Pons (tissue), 1 donor: ENCODE data around the gene KRT72.

ENCODE experiments used
- DNase-seq: peaks from one replicate; pipeline ENCODE4 v3.0.0-alpha.2; 2016; ENCODE audit warnings: low spot score

KRT72 gene

DNA sequence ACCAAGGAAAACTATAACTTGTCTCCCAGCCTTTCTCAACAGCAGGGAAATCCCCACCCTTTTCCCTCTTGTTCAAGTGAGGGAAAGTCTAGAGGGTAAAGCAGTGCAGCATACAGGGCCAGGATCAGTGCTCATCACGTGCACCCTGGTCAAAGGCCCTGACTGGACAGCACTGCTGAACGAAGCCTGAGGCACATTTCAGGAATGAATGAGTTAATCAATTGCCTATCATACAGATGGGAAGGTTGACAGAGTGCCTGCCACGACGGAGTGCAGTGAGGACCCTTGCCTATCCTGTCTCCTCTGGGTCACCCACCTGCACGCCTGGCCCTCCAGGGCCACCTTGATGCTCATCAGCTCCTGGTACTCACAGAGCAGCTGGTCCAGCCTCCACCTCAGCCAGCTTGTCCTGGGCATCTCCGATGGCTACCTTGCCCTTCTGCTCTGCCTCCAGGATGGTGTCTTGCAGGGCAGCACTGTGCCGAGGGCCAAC lies 28.8 kb upstream of the KRT72 start:
- DNase-seq, result no peak

DNA sequence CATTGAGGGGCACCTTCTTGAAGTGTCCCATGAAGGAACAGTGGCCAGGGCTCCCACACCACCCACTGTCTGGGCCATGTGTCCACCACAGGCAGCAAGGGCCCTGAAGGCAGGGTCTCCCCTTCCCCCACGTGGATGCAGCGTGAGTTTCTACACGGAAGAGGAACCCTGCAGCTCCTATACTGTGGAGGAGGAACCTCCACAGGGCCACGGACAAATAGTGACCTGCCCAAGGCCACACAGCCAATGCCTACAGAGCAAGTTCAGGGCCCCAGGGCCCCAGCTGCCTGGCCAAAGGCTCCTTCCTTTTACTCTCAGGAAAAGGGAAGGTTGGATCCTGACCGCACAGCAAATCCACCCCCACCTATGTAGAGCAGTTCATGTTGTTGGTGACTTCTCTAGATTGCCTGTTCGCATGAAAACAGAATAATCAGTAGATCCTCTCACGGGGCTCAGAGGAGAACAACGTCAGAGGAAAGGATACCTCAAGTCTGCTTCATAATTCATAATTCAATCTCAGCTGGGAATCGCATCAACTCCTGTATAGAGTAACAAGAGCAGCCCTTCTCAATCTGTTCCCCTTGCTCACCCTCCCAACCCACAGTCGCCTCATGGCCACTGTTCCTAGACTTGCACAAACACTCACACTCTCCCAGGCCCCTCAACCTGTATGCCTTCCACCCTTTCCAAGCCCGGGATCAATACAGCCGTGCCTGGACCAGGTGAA lies 28.2 kb upstream of the KRT72 start:
- no peak for DNase-seq

DNA sequence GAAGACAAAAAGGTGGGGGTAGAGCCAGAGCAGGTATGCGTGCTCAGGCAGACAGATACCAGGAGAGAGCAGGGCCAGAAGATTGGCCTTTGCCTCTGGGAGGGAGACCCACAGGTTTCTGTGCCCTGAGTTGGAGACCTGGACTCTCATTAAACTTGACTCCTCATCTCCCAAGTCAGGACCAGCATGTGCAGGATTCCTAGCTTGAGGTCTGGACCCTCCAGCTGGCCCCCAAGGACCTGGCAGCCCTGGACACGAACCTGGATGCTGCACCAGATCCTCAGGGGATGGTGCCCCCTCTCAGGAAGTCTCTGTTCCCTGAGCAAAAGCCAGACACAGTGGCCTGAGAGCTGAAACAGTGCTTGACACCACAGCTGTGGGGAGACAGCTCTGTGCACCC lies 27.6 kb upstream of the KRT72 start:
- DNase-seq, result no peak

DNA sequence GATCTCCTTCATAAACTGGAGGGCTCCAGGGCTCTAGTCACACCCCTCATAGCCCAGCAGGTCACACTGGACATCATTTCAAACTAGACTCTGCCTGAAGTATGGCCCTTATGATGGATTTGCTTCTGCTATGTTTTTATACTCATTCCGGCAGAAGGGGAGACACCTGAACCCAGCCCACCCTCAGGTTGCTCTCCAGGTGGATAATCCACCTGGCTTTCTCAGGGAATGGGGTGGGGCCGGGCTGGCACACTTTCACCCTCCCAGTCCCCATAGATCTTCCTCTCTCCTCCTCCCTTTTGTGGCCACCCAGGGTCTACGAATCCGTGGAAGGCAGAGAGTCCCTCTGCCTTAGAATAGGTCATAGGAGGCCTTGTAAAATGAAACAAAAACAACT lies 26.8 kb upstream of the KRT72 start:
- DNase-seq, result no peak

DNA sequence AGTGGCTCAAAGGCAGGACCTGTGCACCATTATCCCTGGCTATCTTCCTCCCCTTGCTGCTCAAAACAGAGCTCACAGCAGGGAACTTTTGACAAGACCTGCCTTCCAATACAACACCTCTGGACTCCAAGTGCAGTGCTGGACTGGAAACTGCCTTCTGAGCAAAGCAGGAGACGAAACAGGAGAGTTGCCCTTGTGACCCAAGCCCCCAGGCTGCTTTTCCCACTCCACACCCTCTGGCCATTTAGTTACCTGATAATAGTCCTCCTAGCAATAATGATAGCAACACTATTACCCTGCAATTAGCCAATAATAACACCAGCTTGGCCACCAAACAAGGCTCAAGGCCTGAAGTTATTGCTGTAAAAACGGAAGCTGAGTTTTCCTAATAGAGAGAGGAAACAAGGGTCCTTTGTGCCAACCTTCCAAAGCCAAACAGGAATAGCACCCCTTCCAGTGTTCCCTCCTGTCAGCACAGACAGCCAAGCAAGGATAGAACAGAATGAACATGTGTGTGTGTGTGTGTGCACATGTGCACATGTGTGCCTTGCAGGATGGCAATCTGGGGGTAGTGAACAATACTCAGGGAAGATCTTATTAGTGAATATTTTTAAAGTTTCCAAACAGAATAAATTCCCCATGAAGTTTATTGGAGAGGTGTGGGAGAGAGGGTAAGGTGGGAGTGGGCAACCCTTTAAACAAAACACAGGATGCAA lies 26.3 kb upstream of the KRT72 start:
- no peak for DNase-seq

DNA sequence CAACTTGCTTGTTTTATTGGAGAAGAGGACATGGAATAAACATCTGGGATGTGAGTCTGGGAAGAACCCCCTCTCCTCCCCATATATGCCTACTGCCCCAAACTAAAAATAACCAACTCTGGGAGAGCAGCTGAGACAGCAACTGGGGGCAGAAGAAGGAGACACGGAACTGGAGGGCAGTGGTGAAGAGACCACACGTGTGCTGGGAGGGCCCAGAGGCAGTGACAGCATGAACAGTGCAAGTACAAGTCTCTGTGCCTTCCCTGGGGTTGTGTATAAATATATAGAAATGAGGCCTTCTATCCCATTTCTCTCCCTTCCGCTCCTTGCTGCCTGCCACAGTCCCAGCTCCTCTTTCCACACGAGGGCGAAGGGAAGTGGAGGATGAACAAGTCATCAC lies 21.1 kb upstream of the KRT72 start:
- no peak for DNase-seq

DNA sequence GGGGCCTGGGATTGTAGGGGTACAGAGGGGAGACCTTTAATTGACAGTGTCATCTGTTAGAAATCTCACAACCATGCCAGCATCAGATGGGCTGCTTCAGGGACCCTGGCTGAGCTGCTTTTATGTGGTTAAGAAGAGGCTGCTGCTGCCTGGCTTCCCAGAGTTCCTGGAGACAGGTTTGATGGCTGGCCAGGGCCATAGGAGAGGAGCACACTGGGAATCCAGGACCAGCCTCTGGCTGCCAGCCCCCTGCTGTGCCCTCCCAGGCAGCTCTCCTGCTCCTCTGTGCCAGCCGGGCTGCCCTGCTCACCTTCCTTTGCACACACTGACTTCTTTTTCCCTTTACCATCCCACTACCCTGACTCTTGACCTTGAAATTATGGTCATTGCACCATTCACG lies 17.6 kb upstream of the KRT72 start:
- no peak for DNase-seq

DNA sequence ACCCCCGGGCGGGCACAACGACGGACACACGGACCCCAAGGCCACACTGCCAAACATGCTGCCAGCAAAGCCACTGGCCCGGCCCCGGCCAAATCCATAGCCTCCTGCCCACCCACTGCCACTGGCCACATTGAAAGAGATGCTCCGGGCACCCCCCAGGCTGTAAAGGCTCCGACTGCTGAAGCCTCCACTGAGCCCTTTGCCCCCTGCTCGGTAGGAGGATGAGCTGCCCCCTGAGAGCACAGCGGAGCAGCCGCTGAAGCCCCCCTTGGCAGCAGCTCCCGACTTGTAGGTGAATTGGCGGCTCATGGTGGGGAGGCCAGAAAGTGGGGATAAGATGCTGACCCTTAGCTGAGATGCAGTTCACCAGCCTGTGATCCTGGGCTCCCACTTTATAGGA lies 17.0 kb upstream of the KRT72 start, which contains the start of gene KRT73:
KRT73 (minus strand) TSS at position 344 of the 400 bp plus-strand sequence; CDS start at position 309, 35 bp downstream.
- no peak for DNase-seq

DNA sequence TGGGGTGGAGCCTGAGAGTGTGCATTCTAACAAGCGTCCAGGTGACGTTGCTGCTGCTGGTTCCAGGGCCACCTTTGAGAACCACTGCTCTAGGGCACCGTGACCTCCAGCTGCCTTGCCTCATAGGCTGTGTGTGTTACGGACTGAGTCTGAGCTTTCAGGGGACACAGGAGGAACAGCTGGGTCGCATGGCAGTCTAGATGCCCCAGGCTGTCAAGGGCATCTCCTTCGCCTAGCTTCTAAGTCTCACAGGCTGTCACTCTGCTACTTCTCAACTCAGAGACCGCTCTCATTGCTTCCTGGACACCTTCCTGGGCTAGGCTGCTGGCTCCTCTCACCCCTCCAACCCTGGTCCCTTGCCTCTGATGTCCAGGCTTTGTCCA lies 16.1 kb upstream of the KRT72 start:
- DNase-seq, result no peak

DNA sequence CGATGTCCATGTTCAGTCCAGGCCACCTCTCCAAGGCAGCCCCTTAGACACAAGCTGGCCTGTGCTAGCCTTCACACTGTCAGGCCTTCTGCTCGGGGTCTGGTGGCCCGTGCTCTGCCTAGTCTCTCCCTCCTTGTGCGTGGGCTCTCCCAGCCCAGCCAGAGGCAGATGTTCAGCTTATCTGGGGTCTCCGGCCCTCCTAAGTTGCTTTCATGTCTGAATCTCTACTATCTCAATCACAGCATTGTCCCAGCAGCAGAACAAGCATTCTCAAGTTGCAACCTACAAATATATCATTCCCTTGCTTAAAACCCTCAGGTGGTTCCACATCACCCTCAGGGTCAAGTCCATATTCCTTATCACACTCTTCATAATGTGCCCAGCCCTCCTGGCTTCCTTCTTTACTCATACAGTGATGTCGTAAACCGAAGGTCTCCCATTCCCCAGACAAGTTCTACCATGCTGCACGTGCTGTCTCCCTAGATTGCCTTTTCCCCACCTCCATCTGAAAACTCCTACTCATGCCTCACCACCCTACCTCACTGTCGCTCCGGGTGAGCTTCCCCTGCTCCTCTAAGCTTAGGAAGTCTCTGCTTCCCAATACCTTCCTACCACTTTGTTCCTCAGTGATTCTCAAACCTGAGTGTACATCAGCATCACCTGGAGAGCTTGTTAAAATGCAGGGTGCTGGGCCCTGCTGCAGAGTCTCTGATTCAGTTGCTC lies 15.6 kb upstream of the KRT72 start:
- no peak for DNase-seq

DNA sequence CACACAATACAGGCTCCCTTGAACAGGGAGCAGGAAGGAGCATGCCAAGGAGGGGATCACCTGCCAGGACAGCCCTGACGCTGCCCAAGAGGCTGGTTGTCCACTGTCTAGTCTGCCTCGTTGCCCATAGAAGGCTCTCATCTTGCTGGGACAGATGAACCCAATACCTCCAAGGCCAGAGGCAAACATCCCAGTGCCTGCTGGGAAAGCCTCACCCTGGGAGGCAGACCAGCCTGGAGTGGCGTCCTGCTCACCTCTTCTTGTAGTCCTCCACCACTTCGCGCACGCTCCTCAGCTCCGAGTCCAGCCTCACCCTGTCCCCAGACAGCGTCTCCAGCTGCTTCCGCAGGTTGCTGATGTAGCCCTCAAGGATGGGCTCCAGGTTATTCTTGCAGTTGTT lies 14.6 kb upstream of the KRT72 start:
- DNase-seq, result no peak

DNA sequence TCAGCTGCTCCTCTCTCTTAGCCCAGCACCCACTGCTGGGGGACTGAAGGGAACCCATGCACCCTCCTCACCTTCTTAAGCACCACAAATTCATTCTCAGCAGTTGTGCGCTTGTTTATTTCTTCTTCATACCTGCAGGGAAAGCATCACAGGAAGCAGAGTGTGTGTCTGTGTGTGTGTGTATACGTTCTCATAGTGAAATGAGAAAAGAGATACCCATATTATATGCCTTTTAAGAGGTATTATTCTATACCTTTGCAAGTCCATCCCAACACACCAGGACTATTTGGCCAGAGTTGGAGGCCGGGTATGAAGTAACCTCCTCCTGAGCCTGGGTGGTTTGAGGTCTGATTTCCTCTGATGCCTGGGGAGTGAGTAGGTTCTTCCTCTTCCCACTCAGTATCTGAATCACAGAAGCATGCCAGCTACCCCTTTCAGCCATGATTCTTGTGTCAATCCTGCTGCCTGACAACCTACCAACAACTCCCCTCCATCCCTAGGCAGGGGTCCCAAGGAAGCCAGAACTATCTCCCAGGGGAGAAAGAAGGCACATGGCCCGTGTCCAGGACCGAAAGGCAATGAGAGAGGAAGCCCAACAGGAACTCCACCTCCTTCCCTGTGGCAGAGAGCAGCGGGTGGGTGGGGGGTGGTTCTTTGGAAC lies 14.1 kb upstream of the KRT72 start:
- DNase-seq, result no peak

DNA sequence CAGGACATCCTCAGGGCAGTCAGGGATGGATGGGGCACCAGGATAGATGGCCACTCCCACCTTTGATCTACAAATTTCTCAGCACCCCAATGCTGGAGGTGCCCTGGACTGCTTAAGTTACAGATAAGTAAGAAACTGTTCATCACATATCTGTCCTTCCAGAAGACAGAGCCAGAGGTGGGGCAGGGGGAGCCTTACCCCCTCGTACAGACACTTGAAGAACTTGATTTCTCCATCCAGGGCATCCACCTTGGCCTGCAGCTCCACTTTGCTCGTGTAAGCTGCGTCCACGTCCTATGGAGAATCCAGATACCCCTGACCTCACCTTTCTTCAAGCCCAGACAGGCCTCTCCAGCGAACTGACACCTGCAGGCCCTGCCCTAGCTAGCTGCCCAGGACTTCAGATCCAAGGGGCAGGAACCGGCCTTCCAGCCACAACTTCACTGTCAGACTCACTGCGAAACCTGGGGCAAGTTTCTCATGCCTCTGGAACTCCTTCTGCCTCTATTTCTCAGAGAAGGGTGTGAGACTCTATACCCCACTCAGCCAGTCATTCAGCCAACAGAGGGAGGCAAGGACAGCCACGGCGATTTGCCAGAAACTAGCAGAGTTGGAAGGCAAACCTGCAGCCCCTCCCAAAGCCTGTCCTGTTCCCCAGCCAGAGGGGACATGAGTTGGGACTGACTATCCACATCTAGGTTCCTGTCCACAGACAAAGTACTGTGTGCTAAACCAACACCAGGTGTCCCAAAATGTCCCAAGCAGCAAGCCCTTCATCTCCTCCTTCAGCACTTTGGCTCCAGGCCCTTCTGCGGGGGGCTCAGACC lies 13.3 kb upstream of the KRT72 start:
- no peak for DNase-seq

DNA sequence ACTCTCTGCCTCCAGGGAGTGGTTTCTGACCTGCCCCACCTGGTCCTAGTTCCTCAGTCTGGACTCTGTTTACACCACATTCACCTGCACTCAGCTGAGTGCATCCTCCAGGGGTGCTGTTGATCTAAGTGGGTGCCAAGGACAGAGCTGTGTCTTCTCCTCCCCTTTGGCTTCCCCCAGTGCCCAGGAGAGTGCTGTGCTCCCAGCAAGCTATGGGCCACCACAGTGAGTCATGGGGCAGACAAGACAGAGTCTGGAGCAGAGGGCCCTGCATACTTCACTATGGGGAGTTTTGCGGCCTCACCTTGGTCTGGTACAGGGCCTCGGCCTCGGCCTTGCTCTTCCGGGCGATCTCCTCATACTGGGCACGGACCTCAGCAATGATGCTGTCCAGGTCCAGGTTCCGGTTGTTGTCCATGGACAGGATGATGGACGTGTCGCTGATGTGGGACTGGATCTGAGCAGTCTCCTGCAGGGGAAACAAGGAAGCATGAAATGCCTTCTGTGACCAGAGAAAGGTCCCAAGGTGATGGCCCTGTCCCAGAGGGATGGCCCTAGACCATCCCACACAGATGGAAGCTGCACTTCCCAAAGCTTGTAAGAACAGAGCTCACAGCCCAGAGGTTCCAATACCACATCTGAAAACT lies 12.2 kb upstream of the KRT72 start:
- no peak for DNase-seq

DNA sequence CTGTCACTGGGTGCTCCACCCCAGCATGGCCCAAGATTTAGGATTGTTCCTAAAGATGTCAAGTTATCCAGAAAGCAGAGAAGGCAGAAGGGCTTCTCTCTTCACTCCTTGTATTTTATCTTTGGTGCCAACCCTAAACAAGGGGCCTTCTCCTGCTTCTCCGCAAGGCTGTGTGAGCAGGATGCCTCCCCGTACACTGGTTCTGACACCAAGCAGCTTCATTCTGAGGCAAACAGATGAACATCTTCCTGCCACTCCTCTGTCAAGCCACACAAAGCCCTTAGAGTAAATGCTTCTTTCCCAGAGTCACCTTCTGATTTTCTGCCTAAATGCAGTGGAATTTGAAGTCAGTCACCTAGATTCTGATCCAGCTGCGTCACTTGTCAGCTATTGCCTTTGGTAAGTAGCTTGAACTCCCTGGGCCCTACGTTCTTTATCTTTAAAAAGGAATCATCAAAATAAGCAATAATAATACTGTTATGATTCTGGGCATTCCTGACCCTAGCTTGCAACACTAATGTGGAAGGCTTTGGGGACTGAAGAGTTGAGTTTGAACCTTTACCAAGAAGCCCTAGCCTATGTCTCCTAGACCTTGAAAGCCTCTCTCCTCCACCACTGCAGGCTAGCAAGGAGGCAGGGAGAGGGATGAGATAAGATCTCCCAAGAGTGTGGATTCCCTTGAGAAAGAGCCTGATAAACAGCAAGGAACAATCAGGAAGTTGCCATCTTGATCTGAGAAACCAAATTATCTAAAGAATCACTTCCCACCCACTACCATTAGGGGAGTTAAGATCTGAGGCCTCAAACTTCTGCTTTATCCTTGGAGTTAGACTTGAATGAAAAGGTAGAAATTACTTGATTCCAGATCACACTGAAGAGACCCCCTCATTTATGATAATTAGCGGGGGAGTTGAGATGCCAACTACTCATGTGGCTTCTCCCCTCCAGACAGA lies 11.4 kb upstream of the KRT72 start:
- DNase-seq, result no peak

DNA sequence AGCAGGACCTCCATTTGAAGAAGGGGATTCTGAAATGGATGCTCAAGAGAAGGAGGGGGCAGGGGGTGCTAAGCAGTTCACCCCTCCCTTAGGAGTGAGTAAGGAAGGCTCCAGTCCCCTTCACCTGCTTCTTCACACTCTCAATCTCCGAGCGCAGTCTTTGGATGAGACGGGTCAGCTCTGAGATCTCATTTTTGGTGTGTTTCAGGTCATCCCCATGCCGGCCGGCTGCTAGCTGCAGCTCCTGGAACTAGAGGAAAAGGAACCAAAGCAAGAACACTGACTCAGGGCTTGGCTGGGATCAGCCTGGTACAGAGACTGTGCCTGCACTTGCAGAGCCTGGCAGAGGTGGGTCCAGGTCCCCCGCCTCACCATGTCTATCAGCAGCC lies 9.8 kb upstream of the KRT72 start:
- DNase-seq, result no peak

DNA sequence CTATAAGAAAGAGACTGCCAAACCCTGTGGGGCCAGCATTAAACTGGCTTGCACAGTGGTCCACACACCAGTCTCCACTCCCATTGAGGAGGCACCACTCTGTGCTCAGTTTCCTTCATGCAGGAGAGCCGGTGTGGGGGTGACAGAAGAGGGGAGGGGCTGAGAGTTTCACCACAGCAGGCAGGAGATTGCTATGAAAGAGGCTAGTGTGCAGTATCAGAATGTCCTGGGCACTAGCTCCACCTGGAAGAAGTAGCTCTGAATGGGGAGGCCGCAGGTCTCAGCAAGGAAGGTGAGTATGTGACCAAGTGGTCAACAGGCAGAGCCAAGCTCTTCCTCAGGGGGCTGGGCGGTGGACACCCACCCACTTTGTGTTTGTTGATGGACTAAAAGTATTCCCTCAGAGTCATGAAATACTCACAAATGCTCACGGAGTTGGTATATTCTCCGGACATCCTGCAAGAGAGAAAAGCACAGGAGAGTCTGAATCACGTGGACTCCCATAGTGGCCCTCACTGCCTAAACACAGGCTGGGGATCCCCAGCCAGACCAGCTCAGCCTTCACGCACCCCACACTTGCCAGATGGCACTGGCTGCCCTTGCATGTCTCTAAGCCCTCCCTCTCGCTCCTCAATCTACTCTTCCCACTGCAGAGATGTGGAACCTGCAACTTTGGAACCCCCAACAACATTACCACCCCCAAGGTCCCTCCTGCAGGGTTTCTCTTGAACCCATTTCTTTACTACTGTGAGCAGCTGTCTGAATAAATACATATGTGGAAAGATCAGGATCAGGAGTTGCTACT lies 7.8 kb upstream of the KRT72 start:
- no peak for DNase-seq

DNA sequence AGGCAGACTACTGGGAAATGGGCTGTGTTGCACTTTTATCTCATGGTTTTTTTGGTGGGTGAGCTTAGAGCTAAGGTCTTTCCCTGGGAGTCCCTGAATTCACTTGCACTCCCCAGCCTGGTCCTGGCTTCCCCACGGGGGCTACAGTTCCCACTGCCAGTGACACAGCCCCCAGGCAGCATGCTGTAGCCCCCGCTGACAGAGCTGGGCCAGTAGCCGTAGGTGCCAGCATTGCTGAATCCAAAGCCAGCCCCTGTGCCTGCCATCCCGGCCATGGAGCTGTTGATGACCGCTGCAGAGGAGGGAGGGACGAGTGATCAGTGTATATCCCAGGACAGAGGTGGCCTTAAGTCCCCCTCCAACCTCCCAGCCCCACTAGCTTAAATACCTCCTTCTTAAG lies 6.9 kb upstream of the KRT72 start:
- no peak for DNase-seq

DNA sequence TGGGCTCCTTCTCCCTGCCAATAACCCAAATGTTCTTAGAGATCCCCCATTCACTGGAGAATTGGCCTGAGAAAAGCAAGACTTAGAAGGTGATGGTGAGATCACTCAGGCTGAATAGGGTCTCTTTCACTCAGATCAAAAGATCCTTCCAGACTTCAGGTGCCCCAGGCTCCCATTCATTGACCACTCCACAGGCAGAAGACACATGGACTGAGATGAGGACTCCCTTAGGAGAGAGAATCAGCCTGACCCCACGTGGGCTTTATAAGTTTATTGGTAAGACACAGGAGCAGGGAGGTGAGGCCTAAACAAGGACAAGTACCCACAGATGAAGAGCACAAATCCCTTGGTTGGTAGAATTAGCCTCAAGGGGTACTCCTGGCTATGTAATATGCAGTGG lies 6.1 kb upstream of the KRT72 start:
- no peak for DNase-seq
